Activated naive CD4-positive, alpha-beta T cell treated with anti-CD3 and anti-CD28 coated beads, Interleukin-2, amount 10 ng/mL, durations not matched to agents 7 days and 5 days (primary cell): ENCODE data around the gene HSPA5.
"Not testable (repeated sequence)": the region's sequence is repeated elsewhere in the genome, so short reads cannot be mapped to it uniquely, and the experiment has no call there.

Source experiments
- CTCF ChIA-PET: fragments of 350-600 bp; sonication (Branson Sonifier 250); formaldehyde crosslinking; loops from one replicate; lab custom pipeline; 2021; ENCODE audit warnings: antibody characterized with exemption; lab: Charles Lee
- DNase-seq: peaks from one replicate; pipeline ENCODE4 v3.0.0-alpha.2; 2020
- H3K27ac Mint-ChIP-seq: one replicate; pipeline ENCODE4 v1.8.0; 2021; ENCODE audit warnings: mild to moderate bottlenecking, moderate library complexity, mixed read lengths
- H3K27me3 Mint-ChIP-seq: one replicate; pipeline ENCODE4 v1.8.0; 2021; ENCODE audit warnings: mild to moderate bottlenecking, mixed read lengths
- H3K36me3 Mint-ChIP-seq: one replicate; pipeline ENCODE4 v1.8.0; 2021; ENCODE audit warnings: mixed read lengths
- H3K4me1 Mint-ChIP-seq: one replicate; pipeline ENCODE4 v1.8.0; 2021; ENCODE audit warnings: mixed read lengths
- H3K4me3 Mint-ChIP-seq: one replicate; pipeline ENCODE4 v1.8.0; 2021; ENCODE audit warnings: mild to moderate bottlenecking, moderate library complexity, mixed read lengths
- H3K9me3 Mint-ChIP-seq: one replicate; pipeline ENCODE4 v1.8.0; 2021; ENCODE audit warnings: mixed read lengths

The HSPA5 gene

DNA sequence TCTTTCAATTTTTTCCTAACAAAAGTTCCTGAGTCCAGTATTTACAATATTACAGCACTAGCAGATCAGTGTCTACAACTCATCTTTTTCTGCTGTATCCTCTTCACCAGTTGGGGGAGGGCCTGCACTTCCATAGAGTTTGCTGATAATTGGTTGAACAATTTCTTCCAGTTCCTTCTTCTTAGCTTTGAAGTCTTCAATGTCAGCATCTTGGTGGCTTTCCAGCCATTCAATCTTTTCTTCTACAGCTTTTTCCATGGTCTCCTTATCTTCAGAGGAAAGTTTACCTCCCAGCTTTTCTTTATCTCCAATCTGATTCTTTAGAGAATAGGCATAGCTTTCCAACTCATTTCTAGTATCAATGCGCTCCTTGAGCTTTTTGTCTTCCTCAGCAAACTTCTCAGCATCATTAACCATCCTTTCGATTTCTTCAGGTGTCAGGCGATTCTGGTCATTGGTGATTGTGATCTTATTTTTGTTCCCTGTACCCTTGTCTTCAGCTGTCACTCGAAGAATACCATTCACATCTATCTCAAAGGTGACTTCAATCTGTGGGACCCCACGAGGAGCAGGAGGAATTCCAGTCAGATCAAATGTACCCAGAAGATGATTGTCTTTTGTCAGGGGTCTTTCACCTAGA is 4.5 kb downstream of the HSPA5 start:
- H3K36me3 Mint-ChIP-seq, result peaks cover 70% of the 10 kb centered on the region
- peak overlapping the region; percentile 26 for H3K4me3 Mint-ChIP-seq
- CTCF ChIA-PET, result interaction anchor here (1.5 kb wide), 1 partner anchor 139 kb away, joined by 3 read pairs; no protein-coding TSS in a partner anchor
- peaks cover 50% of the 10 kb centered on the region for H3K4me1 Mint-ChIP-seq
- H3K27me3 Mint-ChIP-seq, H3K9me3 Mint-ChIP-seq, DNase-seq, H3K27ac Mint-ChIP-seq: not testable (repeated sequence)

DNA sequence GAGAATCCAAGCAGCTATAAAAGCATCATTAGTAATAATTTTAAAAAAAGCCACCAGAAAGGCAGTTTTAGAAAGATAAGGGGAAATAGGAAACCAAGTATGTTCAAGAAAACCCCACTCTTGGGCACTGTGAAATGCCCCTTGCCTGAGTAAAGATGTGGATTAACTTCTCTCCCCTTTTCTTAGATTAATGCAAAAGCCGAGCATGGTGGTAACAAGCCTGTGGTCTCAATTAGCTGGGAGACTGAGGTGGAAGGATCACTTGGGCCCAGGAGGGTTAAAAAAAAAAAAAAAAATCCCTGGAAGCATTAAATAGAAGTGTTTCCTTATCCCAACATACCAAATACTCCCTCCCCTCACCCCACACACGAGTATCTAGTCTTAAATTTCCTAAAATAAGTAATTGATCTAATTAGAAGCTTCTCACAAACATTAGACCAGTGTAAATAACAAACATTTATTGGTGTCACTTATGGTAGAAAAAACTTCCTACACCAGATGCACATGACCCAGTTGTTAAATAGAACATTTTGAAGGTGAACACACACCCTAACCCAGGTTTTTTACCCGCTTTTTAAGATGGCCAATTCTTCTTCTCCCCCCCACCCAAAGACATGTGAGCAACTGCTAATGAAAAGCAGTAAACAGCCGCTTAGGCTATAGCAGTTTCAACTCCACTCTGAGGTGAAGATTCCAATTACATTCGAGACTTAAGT is 5.2 kb downstream of the HSPA5 start:
- H3K4me3 Mint-ChIP-seq, result peak overlapping the region; percentile 26
- H3K27ac Mint-ChIP-seq, result no peak overlapping the region
- no peaks in the 10 kb centered on the region for H3K9me3 Mint-ChIP-seq
- peaks cover 50% of the 10 kb centered on the region for H3K4me1 Mint-ChIP-seq
- DNase-seq, result no peak
- peaks cover under 1% of the 10 kb centered on the region for H3K27me3 Mint-ChIP-seq
- H3K36me3 Mint-ChIP-seq, result peaks cover 67% of the 10 kb centered on the region
- CTCF ChIA-PET, result interaction anchor here (0.9 kb wide), 1 partner anchor 125 kb away, joined by 4 read pairs; no protein-coding TSS in a partner anchor

DNA sequence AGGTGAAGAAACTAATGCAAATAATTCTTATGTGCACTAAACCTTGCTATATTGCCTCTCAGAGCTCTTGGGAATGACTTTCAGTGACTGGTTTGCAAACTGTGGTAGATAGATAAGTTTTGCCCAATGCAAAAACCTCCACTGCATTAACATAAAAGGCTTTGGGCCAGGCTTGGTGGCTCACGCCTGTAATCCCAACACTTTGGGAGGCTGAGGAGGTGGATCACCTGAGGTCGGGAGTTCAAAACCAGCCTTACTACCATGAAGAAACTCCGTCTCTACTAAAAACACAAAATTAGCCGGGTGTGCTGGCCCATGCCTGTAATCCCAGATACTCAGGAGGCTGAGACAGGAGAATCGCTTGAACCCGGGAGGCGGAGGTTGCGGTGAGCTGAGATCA is 7.0 kb downstream of the HSPA5 start:
- not testable (repeated sequence) for DNase-seq, H3K9me3 Mint-ChIP-seq, H3K27me3 Mint-ChIP-seq, H3K27ac Mint-ChIP-seq, H3K4me3 Mint-ChIP-seq
- CTCF ChIA-PET, result interaction anchor here (0.6 kb wide), 1 partner anchor 438 kb away, joined by 3 read pairs; no protein-coding TSS in a partner anchor
- Mint-ChIP-seq H3K36me3 (peaks cover 52% of the 10 kb centered on the region), H3K4me1 (peaks cover 38% of the 10 kb centered on the region)

DNA sequence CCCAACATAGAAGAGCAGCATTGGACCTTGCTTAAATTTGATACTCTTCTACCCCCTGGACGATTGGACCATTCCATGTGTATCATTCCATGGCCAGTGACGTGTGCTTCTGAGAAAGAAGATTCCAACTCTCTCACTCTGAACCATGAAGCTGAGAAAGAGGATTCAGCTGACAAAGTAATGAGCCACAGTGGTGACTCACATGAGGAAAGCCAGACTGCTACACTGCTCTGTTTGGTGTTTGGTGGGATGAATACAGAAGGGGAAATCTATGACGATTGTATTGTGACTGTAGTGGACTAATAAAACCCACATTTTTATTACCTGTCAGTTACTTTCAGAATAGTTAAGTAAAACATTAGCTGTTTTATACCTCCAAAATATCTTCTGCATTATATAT is 7.5 kb downstream of the HSPA5 start:
- Mint-ChIP-seq H3K36me3 (peaks cover 48% of the 10 kb centered on the region), H3K4me1 (peaks cover 34% of the 10 kb centered on the region), H3K4me3 (no peak overlapping the region), H3K9me3 (no peaks in the 10 kb centered on the region), H3K27me3 (no peaks in the 10 kb centered on the region), H3K27ac (no peak overlapping the region)
- CTCF ChIA-PET, result interaction anchor here (0.6 kb wide), 1 partner anchor 438 kb away, joined by 3 read pairs; no protein-coding TSS in a partner anchor
- no peak for DNase-seq

DNA sequence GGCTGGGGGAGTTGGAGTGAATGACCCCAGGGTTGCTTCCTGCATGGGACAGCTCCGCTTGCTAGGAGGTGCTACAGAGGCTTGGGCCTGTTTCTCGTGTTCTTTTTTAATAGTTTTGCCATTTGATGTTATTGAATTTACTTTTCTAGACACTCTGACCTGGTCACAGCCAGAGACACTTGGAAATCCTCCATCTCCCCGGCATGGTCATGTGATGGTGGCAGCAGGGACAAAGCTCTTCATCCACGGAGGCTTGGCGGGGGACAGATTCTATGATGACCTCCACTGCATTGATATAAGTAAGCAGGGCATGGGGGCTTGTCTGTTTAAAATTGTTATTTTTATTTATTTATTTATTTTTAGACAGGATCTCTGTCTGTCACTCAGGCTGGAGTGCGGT is 13.4 kb downstream of the HSPA5 start:
- Mint-ChIP-seq H3K9me3 (no peaks in the 10 kb centered on the region), H3K27ac (no peak overlapping the region), H3K36me3 (peaks cover 6% of the 10 kb centered on the region), H3K4me3 (no peak overlapping the region), H3K4me1 (no peaks in the 10 kb centered on the region), H3K27me3 (no peaks in the 10 kb centered on the region)
- DNase-seq, result no peak
- CTCF ChIA-PET, result no interaction called here

DNA sequence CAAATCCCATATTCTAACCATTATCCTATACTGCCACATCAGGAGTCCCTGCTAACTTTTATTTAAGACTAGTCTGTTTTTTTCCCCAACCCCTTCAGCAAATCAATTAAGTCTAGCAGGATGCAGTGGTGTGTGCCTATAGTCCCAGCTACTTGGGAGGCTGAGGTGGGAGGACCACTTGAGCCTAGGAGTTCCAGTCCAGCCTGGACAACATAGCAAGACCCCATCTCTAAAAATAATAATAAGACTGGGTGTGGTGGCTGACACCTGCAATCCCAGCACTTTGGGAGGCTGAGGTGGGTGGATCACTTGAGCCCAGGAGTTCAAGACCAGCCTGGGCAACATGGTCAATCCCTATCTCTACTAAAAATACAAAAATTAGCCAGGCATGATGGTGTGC is 16.3 kb downstream of the HSPA5 start:
- H3K36me3 Mint-ChIP-seq, result peaks cover 13% of the 10 kb centered on the region
- H3K27ac Mint-ChIP-seq, H3K4me3 Mint-ChIP-seq, H3K9me3 Mint-ChIP-seq, H3K27me3 Mint-ChIP-seq, DNase-seq, H3K4me1 Mint-ChIP-seq, CTCF ChIA-PET: not testable (repeated sequence)

DNA sequence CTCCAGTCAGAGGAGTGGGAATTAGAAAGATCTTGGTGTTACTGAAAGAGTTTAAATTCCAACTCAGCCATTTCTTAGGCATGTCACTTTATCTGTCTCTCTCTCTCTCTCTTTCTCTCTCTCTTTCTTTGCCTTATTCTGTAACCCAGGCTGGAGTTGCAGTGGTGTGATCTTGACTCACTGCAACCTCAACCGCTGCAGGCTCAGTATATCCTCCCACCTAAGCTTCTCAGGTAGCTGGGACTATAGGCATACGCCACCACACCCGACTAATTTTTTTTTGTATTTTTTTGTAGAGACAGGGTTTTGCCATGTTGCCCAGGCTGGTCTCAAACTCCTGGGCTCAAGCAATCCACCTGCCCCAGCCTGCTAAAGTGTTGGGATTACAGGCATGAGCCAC is 22.5 kb downstream of the HSPA5 start:
- Mint-ChIP-seq H3K27me3 (no peaks in the 10 kb centered on the region), H3K36me3 (peaks cover 19% of the 10 kb centered on the region), H3K9me3 (no peaks in the 10 kb centered on the region), H3K27ac (no peak overlapping the region), H3K4me3 (no peak overlapping the region), H3K4me1 (no peaks in the 10 kb centered on the region)
- CTCF ChIA-PET, result no interaction called here
- DNase-seq, result no peak

DNA sequence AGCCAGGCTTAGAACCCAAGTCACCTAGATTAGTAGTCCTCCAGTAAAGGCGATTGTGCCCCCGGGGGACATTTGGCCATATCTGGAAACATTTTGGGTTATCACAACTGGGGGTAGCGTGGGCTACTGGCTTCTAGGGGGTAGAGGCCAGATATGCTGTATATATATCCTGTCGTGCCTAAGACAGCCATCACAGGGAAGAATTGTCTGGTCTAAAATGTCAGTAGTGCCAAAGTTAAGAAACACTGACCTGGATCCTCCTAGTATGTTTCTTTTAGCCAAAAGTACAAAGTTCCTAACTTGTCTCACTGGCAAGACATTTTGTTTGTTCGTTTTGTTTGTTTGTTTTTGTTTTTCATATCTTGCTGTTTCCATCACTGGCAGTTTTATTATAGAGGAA is 27.0 kb downstream of the HSPA5 start:
- no peaks in the 10 kb centered on the region for H3K27me3 Mint-ChIP-seq
- DNase-seq, result no peak
- no peak overlapping the region for H3K4me3 Mint-ChIP-seq
- H3K36me3 Mint-ChIP-seq, result peaks cover 25% of the 10 kb centered on the region
- CTCF ChIA-PET, result no interaction called here
- peak overlapping the region; percentile 64 for H3K27ac Mint-ChIP-seq
- no peaks in the 10 kb centered on the region for H3K4me1 Mint-ChIP-seq
- H3K9me3 Mint-ChIP-seq, result no peaks in the 10 kb centered on the region

DNA sequence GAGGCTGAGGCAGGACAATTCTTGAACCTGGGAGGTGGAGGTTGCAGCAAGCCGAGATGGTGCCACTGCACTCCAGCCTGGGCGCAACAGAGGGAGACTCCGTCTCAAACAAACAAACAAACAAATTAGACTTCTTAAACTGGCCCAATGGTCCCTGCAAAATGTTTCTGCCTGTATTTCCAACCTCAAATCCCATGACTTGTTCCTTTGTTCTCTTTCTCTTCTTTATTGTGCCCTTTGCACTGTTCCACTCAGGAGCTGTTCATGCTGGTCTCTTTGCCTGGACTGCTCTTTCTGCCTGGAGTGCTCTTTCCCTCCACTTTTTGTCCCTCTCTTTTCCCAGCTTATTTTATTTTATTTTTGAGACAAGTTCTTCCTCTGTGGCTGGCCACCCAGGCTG is 36.7 kb downstream of the HSPA5 start:
- Mint-ChIP-seq H3K4me3 (no peak overlapping the region), H3K36me3 (peaks cover 36% of the 10 kb centered on the region), H3K9me3 (no peaks in the 10 kb centered on the region), H3K27me3 (no peaks in the 10 kb centered on the region), H3K4me1 (peaks cover 13% of the 10 kb centered on the region), H3K27ac (no peak overlapping the region)
- CTCF ChIA-PET, result no interaction called here
- no peak for DNase-seq

DNA sequence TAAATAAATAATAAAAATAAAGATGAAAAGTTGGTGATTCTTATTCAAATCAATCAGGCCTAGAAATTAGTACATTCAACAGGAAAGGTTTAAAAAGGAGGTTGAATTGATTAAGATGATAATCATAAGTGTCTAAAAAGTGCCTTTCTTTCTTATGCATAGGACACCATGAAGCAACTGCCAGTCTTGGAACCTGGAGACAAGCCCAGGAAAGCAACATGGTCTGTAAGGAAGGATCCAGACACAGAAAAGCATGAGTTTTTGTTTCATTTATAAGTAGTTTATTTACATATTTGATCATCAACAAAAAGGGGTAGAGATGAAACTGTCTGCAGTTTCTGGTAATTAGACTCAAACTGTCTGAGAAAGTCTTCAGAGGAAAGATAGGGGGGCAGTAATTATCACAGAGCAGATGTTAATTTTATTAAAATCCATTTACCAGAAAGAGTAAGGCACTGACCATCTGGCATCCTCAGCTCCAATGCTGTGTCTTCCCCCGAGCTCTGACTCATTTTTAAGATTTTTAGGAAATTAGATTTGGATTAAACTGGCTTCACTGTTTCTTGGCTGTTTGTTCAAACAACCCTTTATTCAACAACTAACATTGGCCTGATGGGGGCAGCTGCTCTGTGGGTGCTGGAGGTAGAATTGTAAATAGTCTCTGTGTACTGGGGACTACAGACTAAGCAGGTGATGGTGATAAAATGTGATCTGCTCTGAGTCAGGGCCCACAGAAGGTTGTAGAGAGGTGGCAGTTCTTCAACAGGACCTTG is 38.1 kb downstream of the HSPA5 start:
- no peak for DNase-seq
- Mint-ChIP-seq H3K4me3 (no peak overlapping the region), H3K27ac (no peak overlapping the region), H3K27me3 (no peaks in the 10 kb centered on the region), H3K36me3 (peaks cover 30% of the 10 kb centered on the region), H3K9me3 (no peaks in the 10 kb centered on the region), H3K4me1 (peaks cover 19% of the 10 kb centered on the region)
- CTCF ChIA-PET, result no interaction called here

DNA sequence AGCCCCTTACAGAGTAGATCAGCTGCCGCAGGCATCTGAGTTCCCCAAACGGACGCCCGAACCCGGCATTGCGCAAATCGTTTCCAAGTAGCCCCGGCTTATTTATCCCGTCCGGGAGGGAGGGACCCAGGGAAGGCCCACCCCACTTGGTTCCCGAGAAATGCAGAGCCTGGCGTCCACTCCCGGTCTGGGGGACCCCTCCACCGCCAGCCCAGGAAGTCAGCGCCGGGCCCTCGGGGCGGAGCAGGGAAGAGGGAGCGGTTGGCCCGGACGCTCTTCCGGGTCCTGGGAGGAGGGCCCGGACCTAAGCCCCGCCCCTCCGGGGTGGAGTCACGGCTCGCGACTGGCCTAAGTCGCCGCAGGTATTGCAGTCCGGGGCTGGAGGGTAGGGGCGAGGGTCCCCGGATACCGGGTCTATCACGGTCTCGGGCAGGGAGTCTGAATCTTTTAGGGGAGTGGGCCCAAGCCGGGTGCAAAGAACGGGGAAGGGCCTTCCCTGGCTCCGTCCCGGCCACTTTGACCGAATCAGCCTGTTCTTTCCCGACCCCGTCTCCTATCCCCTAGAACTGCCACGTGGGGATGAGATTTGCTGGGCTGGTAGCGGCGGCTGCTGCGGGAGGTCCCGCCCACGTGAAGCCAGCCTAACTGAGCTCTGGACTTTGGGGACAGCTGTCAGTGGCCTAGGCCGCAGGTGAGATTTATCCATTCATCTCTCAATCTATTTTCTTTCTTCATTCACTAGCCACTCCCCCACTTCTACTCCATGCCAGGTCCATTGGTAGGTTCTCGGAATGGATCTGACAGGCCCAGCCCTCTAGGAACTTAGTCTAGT is 40.7 kb downstream of the HSPA5 start, which contains the start of gene RABEPK:
Gene RABEPK, plus strand, starts transcription at position 327 of the 832 bp plus-strand sequence. CDS start 2,472 bp downstream, outside the sequence.
- H3K36me3 Mint-ChIP-seq, result peaks cover 20% of the 10 kb centered on the region
- no peaks in the 10 kb centered on the region for H3K9me3 Mint-ChIP-seq
- peak within 1 kb of the TSS; percentile 93 for H3K4me3 Mint-ChIP-seq
- H3K27ac Mint-ChIP-seq, result peak within 1 kb of the TSS; percentile 91
- CTCF ChIA-PET, result no interaction called here
- no peaks in the 10 kb centered on the region for H3K27me3 Mint-ChIP-seq
- H3K4me1 Mint-ChIP-seq, result peaks cover 35% of the 10 kb centered on the region
- DNase-seq, result peak; percentile 94

DNA sequence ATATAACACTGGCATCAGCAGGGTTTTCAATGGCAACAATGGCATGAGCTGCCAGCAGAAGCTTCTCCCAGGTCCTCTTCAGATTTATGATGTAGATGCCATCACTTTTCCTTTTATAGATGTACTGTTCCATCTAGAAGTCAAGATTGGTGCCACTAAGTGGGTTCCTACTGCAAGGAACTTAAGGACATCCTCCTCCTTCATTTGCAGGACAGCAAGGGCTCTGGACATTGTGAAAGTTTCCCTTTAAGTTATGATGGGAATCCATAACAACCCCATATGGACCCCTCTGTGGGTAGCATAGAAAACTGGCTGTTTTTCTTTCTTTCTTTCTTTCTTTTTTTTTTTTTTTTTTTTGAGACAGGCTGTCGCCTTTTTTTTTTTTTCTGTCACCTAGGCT is 45.6 kb downstream of the HSPA5 start:
- Mint-ChIP-seq H3K4me1 (peaks cover 70% of the 10 kb centered on the region), H3K27ac (peak overlapping the region; percentile 28)
- DNase-seq, H3K27me3 Mint-ChIP-seq, H3K36me3 Mint-ChIP-seq, CTCF ChIA-PET, H3K9me3 Mint-ChIP-seq, H3K4me3 Mint-ChIP-seq: not testable (repeated sequence)

DNA sequence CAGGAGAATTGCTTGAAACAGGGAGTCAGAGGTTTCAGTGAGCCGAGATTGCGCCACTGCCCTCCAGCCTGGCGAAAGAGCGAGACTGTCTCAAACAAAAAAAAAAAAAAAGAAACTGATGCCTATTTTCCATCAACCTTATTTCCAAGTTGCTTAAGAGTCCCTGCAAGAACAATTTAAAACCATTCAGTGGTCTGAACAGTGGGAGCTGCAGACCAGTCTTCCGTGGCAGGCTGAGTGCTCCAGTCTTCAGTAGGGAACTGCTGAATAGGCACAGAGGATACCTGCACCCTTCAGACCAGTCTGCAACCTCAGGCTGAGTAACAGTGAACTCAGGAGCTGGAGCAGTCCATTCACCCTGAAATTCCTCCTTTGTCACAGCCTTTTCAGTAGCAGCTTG is 46.7 kb downstream of the HSPA5 start:
- DNase-seq, H3K36me3 Mint-ChIP-seq, CTCF ChIA-PET, H3K9me3 Mint-ChIP-seq, H3K27me3 Mint-ChIP-seq: not testable (repeated sequence)
- peaks cover 71% of the 10 kb centered on the region for H3K4me1 Mint-ChIP-seq
- H3K27ac Mint-ChIP-seq, result peak overlapping the region; percentile 84
- H3K4me3 Mint-ChIP-seq, result peak overlapping the region; percentile 65
